ENCODE data around the gene ALG14.

Gene ALG14

DNA sequence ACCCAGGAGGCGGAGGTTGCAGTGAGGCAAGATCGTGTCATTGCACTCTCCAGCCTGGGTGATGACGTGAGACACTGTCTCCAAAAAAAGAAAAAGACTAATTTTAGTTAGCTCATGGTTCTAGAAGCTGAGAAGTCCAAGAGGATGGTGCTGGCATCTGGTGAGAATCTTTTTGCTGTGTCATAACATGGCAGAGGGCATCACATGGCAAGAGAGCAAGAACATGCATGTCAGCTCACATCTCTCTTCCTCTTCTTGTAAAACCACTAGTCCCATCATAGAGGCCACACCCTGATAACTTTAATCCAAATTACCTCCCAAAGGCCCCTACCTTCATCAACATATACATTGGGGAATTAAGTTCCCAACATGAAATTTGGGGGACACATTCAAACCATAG is 132.0 kb downstream of the ALG14 start:
- TF ChIP-seq POLR2AphosphoS5 (IDR thresholded peaks at IDR 0.05; ENCODE audit: low read depth, low read length), result no peak
- no peak for TF ChIP-seq TAF1 (IDR thresholded peaks at IDR 0.05; ENCODE audit: borderline replicate concordance, low read depth, low read length)
- no peak for TF ChIP-seq POLR2A (IDR thresholded peaks at IDR 0.05; ENCODE audit: low read depth, low read length)
- FAIRE-seq (no peak), DNase-seq (ENCODE audit: insufficient read length) (no peak)

DNA sequence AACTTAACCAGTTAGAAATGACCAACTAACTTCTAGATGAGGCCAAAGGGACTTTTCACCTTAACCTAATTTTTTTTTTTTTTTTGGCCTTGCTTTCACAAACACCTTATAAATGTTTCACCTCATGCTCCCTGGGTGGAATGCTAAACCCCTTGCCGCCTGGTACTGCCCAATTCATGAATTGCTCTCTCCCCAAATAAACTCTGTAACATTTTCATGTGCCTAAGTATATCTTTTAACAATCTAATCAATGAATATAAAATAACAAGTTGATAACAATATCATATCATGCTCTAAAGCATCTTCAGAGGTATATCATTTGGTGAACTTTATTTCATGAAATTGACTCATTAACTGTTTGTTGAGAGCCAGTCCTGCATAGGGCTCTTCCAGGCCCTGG is 134.9 kb downstream of the ALG14 start:
- FAIRE-seq (no peak), DNase-seq (ENCODE audit: insufficient read length) (no peak)
- TF ChIP-seq POLR2AphosphoS5 (IDR thresholded peaks at IDR 0.05; ENCODE audit: low read depth, low read length) (no peak), POLR2A (IDR thresholded peaks at IDR 0.05; ENCODE audit: low read depth, low read length) (no peak), TAF1 (IDR thresholded peaks at IDR 0.05; ENCODE audit: borderline replicate concordance, low read depth, low read length) (no peak)

GRCh38 chr1:94936861-94937620 is 135.7 kb downstream of the ALG14 start:
- no peak for FAIRE-seq
- TF ChIP-seq TAF1 (IDR thresholded peaks at IDR 0.05; ENCODE audit: borderline replicate concordance, low read depth, low read length) (no peak), POLR2A (IDR thresholded peaks at IDR 0.05; ENCODE audit: low read depth, low read length) (no peak), POLR2AphosphoS5 (IDR thresholded peaks at IDR 0.05; ENCODE audit: low read depth, low read length) (no peak)
- DNase-seq (ENCODE audit: insufficient read length), result no peak

- no peak for TF ChIP-seq TAF1 (IDR thresholded peaks at IDR 0.05; ENCODE audit: borderline replicate concordance, low read depth, low read length)
- TF ChIP-seq POLR2AphosphoS5 (IDR thresholded peaks at IDR 0.05; ENCODE audit: low read depth, low read length), result no peak
- TF ChIP-seq POLR2A (IDR thresholded peaks at IDR 0.05; ENCODE audit: low read depth, low read length), result no peak
These were observed 137.3 kb downstream of the ALG14 start for GRCh38 chr1:94935476-94935875.

GRCh38 chr1:94935034-94935433 is 137.7 kb downstream of the ALG14 start:
- FAIRE-seq (no peak), DNase-seq (ENCODE audit: insufficient read length) (no peak)
- TF ChIP-seq TAF1 (IDR thresholded peaks at IDR 0.05; ENCODE audit: borderline replicate concordance, low read depth, low read length) (no peak), POLR2A (IDR thresholded peaks at IDR 0.05; ENCODE audit: low read depth, low read length) (no peak), POLR2AphosphoS5 (IDR thresholded peaks at IDR 0.05; ENCODE audit: low read depth, low read length) (no peak)

More at GRCh38 chr1:94935476-94935875, 137.3 kb downstream of the ALG14 start:
- FAIRE-seq (no peak), DNase-seq (ENCODE audit: insufficient read length) (no peak)

DNA sequence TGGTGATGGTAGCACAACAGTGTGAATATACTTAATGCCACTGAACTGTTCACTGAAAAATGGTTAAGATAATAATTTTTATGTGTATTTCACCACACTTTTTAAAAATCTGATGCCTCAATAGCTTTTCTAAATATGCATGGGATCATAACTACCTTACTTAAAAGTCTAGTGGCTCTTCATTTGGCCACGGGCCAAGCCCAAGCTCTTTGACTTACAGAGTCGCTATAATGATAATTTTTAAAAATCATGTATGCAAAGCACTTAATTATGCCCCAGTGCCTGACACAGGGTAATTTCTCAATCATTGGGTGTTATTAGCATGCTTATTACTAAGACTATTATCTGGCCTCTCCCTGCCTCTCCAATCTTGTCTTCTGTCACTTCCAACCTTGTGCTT is 138.2 kb downstream of the ALG14 start:
- no peak for DNase-seq (ENCODE audit: insufficient read length)
- TF ChIP-seq TAF1 (IDR thresholded peaks at IDR 0.05; ENCODE audit: borderline replicate concordance, low read depth, low read length) (no peak), POLR2AphosphoS5 (IDR thresholded peaks at IDR 0.05; ENCODE audit: low read depth, low read length) (no peak), POLR2A (IDR thresholded peaks at IDR 0.05; ENCODE audit: low read depth, low read length) (no peak)
- FAIRE-seq, result no peak

- no peak for TF ChIP-seq POLR2A (IDR thresholded peaks at IDR 0.05; ENCODE audit: low read depth, low read length)
- TF ChIP-seq TAF1 (IDR thresholded peaks at IDR 0.05; ENCODE audit: borderline replicate concordance, low read depth, low read length), result no peak
- no peak for TF ChIP-seq POLR2AphosphoS5 (IDR thresholded peaks at IDR 0.05; ENCODE audit: low read depth, low read length)
- DNase-seq (ENCODE audit: insufficient read length), result no peak
- no peak for FAIRE-seq
These were observed 141.4 kb downstream of the ALG14 start for GRCh38 chr1:94931254-94931841.

DNA sequence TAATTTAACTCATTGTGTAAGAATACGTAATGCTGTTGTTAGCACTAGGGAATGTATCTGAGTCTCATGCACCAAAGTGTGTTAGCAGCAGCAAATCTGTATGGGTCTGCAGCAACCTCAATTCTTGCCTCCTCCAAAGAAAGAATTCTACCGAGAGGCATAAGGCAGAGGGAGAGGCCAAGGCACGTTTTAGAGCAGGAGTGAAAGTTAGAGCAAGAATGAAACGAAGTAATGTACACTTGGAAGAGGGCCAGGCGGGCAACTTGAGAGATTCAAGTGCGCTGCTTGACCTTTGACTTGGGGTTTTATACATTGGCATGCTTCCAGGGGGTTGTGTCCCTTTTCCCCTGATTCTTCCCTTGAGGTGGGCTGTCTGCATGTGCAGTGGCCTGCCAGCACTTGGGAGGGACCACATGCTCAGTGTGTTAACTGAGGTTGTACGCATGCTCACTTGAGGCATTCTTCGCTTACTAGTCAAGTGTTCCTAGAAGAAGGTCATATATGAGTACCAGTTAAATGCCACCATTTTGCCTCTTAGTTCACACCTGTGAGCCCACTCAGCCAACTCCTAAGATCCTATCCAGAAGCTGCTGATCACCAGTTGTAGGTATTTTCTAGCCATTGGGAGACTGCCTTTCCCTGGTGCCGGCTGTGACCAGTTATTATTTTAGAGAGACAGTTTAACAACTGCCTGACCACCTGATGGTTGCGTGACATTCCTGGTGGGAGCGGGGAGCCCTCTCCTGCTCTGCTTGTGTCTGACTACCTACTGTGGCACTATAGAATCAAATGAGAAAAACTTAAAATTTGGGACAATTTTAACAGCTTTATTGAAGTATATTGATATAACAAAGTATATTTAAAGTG is 143.2 kb downstream of the ALG14 start:
- DNase-seq (ENCODE audit: insufficient read length) (no peak), FAIRE-seq (no peak)
- TF ChIP-seq TAF1 (IDR thresholded peaks at IDR 0.05; ENCODE audit: borderline replicate concordance, low read depth, low read length), result no peak
- TF ChIP-seq POLR2AphosphoS5 (IDR thresholded peaks at IDR 0.05; ENCODE audit: low read depth, low read length), result no peak
- TF ChIP-seq POLR2A (IDR thresholded peaks at IDR 0.05; ENCODE audit: low read depth, low read length), result no peak

- DNase-seq (ENCODE audit: insufficient read length) (no peak), FAIRE-seq (no peak)
- TF ChIP-seq TAF1 (IDR thresholded peaks at IDR 0.05; ENCODE audit: borderline replicate concordance, low read depth, low read length) (no peak), POLR2A (IDR thresholded peaks at IDR 0.05; ENCODE audit: low read depth, low read length) (no peak), POLR2AphosphoS5 (IDR thresholded peaks at IDR 0.05; ENCODE audit: low read depth, low read length) (no peak)
These were observed 144.3 kb downstream of the ALG14 start for GRCh38 chr1:94928293-94928939.

DNA sequence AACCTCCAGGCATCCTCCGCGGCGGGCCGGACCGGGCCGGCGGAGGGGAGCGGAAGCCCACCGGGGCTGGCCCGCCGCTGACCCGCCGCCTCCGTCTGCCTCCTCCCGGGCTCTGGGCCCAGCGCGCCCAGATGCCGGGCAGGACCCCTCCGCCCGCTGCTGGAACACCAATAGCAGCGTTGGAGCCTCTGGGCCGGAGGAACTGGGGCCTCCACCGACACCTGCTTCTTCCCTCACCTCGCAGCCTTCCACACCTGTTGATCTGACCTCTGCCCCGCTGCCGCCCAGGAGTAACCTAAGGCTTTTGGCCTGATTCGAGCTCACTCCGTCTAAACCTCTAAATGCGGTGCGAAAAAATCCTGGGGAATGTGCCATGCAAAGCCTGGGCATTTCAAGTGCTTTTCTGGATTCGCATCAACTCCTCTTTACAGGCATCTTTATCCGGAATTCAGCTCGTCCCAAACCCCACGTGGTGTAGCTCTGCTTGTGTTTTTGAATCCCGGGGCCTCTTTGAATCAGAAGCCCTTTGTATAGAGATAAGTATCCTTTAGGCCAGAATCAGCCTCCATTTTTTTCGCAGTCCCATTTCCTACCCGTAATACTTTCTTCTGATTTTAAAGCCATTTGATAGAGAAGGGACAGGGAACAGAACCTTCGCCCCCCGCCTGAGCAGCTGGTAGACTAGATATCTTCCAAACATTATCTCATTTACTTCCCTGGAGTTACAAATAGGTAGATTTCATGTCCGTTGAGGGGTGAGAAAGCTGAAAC is 145.2 kb downstream of the ALG14 start:
- FAIRE-seq (no peak), DNase-seq (ENCODE audit: insufficient read length) (no peak)
- no peak for TF ChIP-seq POLR2A (IDR thresholded peaks at IDR 0.05; ENCODE audit: low read depth, low read length)
- no peak for TF ChIP-seq TAF1 (IDR thresholded peaks at IDR 0.05; ENCODE audit: borderline replicate concordance, low read depth, low read length)
- TF ChIP-seq POLR2AphosphoS5 (IDR thresholded peaks at IDR 0.05; ENCODE audit: low read depth, low read length), result no peak
